Left ventricle myocardium inferior (tissue), 1 donor: ENCODE data around the gene SLC39A5. TPM values are rescaled to one million over a fixed set of nuclear protein-coding genes. Genes with fewer than 3 reads are reported as not detected.

Experiments used
- DNase-seq: peaks from one replicate; pipeline ENCODE4 v3.0.0-alpha.2; 2020
- H3K27ac ChIP-seq: fragments of 200-600 bp; replicated peaks from 2 replicates; pipeline ENCODE4 v1.8.0; 2021
- H3K27me3 ChIP-seq: fragments of 200-600 bp; 2 replicates; pipeline ENCODE4 v1.8.0; 2021; ENCODE audit warnings: low read depth
- H3K36me3 ChIP-seq: fragments of 200-600 bp; 2 replicates; pipeline ENCODE4 v1.8.0; 2021
- H3K4me1 ChIP-seq: fragments of 200-600 bp; 2 replicates; pipeline ENCODE4 v1.8.0; 2021
- H3K4me3 ChIP-seq: fragments of 200-600 bp; 2 replicates; pipeline ENCODE4 v1.8.0; 2021; ENCODE audit warnings: mild to moderate bottlenecking, moderate library complexity
- H3K9me3 ChIP-seq: fragments of 200-600 bp; replicated peaks from 2 replicates; pipeline ENCODE4 v1.8.0; 2021
- intact Hi-C: fragments of 100-400 bp; cut with micrococcal nuclease; formaldehyde crosslinking; loops from one replicate; pipeline ENCODE4 v1.11.0; 2022
- total RNA-seq: library from RNA; stranded (reverse); fragmentation: NEBNext Ultra II Directional; extraction: Animal tissue kit (Norgen Biotek cat#: 25700); gene quantifications from one replicate; pipeline ENCODE4 v1.2.1, GENCODE V29; 2021
- TF ChIP-seq, protein P1 (sequence below): fragments of 200-600 bp; IDR thresholded peaks from 2 replicates; pipeline ENCODE4 v1.8.0; 2021; ENCODE audit warnings: antibody characterized with exemption, mild to moderate bottlenecking, borderline replicate concordance
- donor health status: DM: no; HTN: yes; CAD: no; lungs with severe emphysema.

SLC39A5 gene
- total RNA-seq, 1 donor from 2014 or later: not detected

DNA sequence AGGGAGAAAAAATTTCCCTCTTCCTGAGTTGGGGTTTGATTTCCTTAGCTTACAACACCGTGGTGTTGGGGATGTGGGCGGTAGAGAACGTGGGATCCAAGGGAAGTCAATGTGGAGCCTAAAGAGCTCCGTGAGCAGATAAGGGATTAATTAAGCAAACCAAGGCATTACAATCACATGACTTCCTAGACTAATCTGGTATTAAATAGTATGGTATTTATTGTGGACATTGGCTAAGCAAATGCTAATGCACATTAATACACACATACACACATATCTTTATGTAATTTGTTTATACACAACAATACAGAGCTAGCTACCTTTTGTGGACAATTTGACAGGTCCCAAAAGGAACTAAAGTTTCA lies 7.3 kb upstream of the SLC39A5 start:
- H3K27me3 ChIP-seq: no peaks in the 10 kb centered on the region
- intact Hi-C loops: no loop called here
- no peak for DNase-seq

DNA sequence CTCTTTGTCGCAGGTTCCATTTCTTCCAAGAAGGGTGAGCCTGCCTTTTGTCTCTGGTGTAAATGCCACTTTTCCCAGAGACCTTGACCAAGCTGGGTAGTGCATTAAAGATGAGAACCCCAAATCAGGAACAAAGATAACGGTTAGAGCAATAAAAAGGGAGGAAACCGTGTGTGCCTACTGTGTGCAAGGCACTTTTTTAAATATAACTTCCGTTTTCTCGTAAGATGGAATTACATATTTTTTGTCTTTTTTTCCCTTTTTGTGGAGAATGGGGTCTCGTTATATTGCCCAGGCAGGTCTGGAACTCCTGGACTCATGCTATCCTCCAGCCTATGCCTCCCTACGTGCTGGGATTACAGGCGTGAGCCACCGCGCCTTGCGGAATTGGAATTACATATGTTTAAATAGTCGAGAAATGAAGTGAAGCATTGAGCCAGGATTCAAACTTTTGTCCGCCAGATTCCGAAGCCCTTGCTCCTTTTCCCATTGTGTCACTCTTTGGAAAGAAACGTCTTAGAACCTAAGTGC lies 6.2 kb upstream of the SLC39A5 start:
- Histone ChIP-seq H3K4me1 (peaks cover 62% of the 10 kb centered on the region), H3K27ac (peak overlapping the region; percentile 99), H3K27me3 (no peaks in the 10 kb centered on the region), H3K4me3 (peak overlapping the region; percentile 81), H3K9me3 (no peaks in the 10 kb centered on the region), H3K36me3 (peaks cover 6% of the 10 kb centered on the region)
- no peak for DNase-seq
- TF ChIP-seq, protein P1, sequence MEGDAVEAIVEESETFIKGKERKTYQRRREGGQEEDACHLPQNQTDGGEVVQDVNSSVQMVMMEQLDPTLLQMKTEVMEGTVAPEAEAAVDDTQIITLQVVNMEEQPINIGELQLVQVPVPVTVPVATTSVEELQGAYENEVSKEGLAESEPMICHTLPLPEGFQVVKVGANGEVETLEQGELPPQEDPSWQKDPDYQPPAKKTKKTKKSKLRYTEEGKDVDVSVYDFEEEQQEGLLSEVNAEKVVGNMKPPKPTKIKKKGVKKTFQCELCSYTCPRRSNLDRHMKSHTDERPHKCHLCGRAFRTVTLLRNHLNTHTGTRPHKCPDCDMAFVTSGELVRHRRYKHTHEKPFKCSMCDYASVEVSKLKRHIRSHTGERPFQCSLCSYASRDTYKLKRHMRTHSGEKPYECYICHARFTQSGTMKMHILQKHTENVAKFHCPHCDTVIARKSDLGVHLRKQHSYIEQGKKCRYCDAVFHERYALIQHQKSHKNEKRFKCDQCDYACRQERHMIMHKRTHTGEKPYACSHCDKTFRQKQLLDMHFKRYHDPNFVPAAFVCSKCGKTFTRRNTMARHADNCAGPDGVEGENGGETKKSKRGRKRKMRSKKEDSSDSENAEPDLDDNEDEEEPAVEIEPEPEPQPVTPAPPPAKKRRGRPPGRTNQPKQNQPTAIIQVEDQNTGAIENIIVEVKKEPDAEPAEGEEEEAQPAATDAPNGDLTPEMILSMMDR: no peak
- intact Hi-C loops: no loop called here

More for the DNA sequence above, 7.3 kb upstream of the SLC39A5 start:
- H3K4me1 ChIP-seq: peaks cover 63% of the 10 kb centered on the region
- H3K36me3 ChIP-seq: peaks cover 4% of the 10 kb centered on the region
- H3K4me3 ChIP-seq: peak overlapping the region; percentile 81
- TF ChIP-seq, protein P1: no peak
- H3K9me3 ChIP-seq: no peaks in the 10 kb centered on the region
- H3K27ac ChIP-seq: peak overlapping the region; percentile 99

DNA sequence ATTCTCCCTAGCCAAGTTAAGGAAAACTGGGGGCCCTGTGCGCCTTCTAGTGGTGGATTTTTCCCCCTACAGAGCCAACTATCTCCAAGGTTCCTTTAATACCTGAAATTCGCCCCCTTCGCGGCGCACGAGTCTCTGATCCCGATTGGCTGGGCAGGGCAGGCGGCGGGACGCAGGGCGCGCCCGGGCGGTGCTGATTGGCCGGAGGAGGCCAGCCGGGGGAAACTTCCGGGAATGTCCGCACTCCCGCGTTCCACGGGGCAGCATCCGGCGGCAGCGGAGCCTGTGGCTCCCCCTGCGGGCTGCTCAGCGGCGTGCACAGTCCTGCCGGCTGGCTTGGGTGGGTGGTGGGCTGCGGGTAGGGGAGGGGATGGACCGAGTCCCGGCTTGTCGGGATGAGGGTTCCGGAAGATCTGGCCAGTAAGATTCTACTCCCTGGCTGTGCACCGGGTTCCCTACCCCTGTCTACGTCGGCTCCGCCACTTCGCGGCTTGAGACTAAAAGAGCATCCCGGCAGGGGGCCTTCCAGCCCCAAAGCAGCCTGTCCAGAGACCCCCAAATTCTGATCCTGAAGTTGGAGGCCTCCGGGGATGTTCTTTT lies 5.6 kb upstream of the SLC39A5 start, which contains the start of gene NABP2:
Gene NABP2, plus strand, starts transcription at position 241 of the 600 bp plus-strand sequence. CDS start 515 bp downstream, outside the sequence.
- intact Hi-C loops: no loop called here
- Histone ChIP-seq H3K27ac (peak within 1 kb of the TSS; percentile 99), H3K4me1 (peaks cover 56% of the 10 kb centered on the region), H3K27me3 (no peaks in the 10 kb centered on the region), H3K4me3 (peak within 1 kb of the TSS; percentile 81), H3K9me3 (no peaks in the 10 kb centered on the region), H3K36me3 (peaks cover 11% of the 10 kb centered on the region)
- TF ChIP-seq, protein P1: peak; percentile 91
- peak; percentile 99 for DNase-seq

DNA sequence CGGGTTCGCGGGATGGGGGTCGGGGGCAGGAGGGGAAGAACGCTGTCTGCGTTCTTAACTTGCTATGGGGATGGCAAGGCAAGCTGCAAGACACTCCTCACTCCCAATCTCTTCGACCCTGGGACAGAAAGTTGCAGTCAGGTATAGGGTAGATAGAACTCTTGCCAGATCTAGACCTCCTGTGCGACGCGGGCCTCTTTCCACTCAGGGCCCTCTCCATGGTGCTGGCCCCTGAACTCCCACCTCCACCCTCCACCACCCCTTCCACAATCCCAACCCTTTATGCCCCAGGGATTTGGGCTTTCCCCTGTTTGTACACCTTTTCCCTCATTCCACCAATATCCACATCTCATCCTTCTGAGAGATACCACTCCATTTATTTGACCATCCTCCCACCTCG lies 4.9 kb upstream of the SLC39A5 start:
- Histone ChIP-seq H3K9me3 (no peaks in the 10 kb centered on the region), H3K36me3 (peaks cover 13% of the 10 kb centered on the region), H3K4me1 (peaks cover 49% of the 10 kb centered on the region), H3K27me3 (no peaks in the 10 kb centered on the region), H3K4me3 (peak overlapping the region; percentile 81), H3K27ac (peak overlapping the region; percentile 99)
- DNase-seq: no peak
- intact Hi-C loops: no loop called here
- TF ChIP-seq, protein P1: no peak

DNA sequence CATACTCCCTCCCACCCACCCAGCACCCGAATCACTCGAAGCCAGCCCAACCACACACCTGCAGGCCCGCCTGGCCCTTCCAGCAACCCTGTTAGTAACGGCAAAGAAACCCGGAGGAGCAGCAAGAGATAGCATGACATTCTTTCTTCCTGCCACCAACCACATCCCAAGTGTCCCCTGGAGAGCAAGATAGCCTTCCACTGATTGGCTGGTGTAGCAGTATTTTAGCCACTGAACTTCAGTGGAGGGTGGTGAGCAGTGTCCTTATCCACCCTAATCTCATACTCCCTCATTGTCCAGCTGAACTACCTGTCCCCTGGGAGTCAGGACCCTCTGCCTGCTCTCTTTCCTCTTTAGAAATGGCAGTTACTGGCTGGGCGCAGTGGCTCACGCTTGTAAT lies 769 bp upstream of the SLC39A5 start:
- DNase-seq: no peak
- TF ChIP-seq, protein P1: no peak
- Histone ChIP-seq H3K4me1 (peaks cover 11% of the 10 kb centered on the region), H3K9me3 (no peaks in the 10 kb centered on the region), H3K27ac (no peak overlapping the region), H3K27me3 (no peaks in the 10 kb centered on the region), H3K4me3 (no peak overlapping the region), H3K36me3 (peaks cover 13% of the 10 kb centered on the region)
- intact Hi-C loops: no loop called here
